Measurements from ENCODE around the gene HOATZ. TPM values are rescaled to one million over a fixed set of nuclear protein-coding genes. Genes with fewer than 3 reads are reported as not detected.

Gene HOATZ
- total RNA-seq, 1 donor from 2014 or later, result not detected

DNA sequence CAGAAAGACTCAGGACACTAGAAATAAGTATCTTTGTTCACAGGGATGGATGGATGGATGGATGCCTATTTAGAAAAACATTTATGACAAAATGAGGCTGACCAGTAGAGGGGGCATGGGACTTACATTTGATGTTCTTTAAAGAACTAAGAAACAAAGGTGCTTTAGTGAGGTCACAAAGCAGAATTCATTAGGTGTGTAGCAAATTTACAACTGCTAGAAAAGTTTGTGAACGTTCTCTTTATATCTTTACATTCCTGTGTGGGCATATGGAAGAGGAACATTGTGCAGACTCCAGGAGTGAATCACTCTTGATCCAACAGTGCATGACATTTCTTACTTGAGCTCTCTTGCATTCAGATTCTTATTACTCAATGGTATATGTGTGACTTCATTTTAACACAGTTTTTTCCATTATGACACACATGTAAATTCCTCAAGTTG, 71.8 kb downstream of the HOATZ start:
- no peaks in the 10 kb centered on the region for H3K9me3 ChIP-seq (ENCODE audit: control insufficient read depth in 3 of 3, low read length in 3 of 3)
- H3K27ac ChIP-seq (ENCODE audit: low read depth, low read length), result no peak overlapping the region
- H3K36me3 ChIP-seq (ENCODE audit: control insufficient read depth in 3 of 3, insufficient read depth in 3 of 3, low read length in 3 of 3), result no peaks in the 10 kb centered on the region
- no peaks in the 10 kb centered on the region for H3K4me1 ChIP-seq (ENCODE audit: control insufficient read depth in 3 of 3, insufficient read depth in 3 of 3, low read length in 3 of 3)
- H3K27me3 ChIP-seq (ENCODE audit: control insufficient read depth in 3 of 3, insufficient read depth in 3 of 3, low read length in 3 of 3), result no peaks in the 10 kb centered on the region
- H3K4me3 ChIP-seq (ENCODE audit: low read length in 3 of 3), result no peak overlapping the region
- H3K9ac ChIP-seq (ENCODE audit: low read depth in 1 of 3, low read length in 3 of 3), result no peak overlapping the region

Small RNA genes lying within 50 kb of the gene (small RNA-seq; reads per million reads assigned to genes)
- gene MIR34B (0.25 reads per million, percentile 19 among the genes with 10 or more reads in this experiment), gene MIR34C (10.3 reads per million, percentile 92 among the genes with 10 or more reads in this experiment)

Other genes with a start within 250 kb of the HOATZ start
- 0.52 TPM for gene POU2AF3, start 216.2 kb upstream of the HOATZ start, total RNA-seq
- gene POU2AF1, start 135.5 kb upstream of the HOATZ start, total RNA-seq, result not detected
- not detected for gene BTG4, start 2.4 kb upstream of the HOATZ start, total RNA-seq
- 11.0 TPM for gene LAYN, start 25.9 kb downstream of the HOATZ start, total RNA-seq
- 11.5 TPM for gene SIK2, start 87.7 kb downstream of the HOATZ start, total RNA-seq

Data from skeletal muscle tissue (tissue), 5 donors.